Large intestine (tissue), 3 donors: ENCODE measurements around the gene PYHIN1. TPM values are rescaled to one million over a fixed set of nuclear protein-coding genes. Genes with fewer than 3 reads are reported as not detected.
A peak's percentile ranks its signal among the peaks of the same experiment; 100 is the strongest.

Experiments
- DNase-seq, 2 donors: peaks; one replicate each; pipeline versions ENCODE4 v3.0.0 to v3.0.0-alpha.2; 2013
- H3K27ac ChIP-seq: one replicate; pipeline ENCODE4 v1.5.1; 2013; ENCODE audit warnings: low read length
- H3K27me3 ChIP-seq: 2 replicates; pipeline ENCODE4 v1.6.1; 2013; ENCODE audit warnings: low read length; ENCODE audit not compliant: control insufficient read depth, insufficient read depth
- H3K36me3 ChIP-seq: 2 replicates; pipeline ENCODE4 v1.6.1; 2013; ENCODE audit warnings: low read length; ENCODE audit not compliant: control insufficient read depth, insufficient read depth
- H3K4me1 ChIP-seq: one replicate; pipeline ENCODE4 v1.6.1; 2013; ENCODE audit warnings: low read length; ENCODE audit not compliant: control insufficient read depth, insufficient read depth
- H3K4me3 ChIP-seq: one replicate; pipeline ENCODE4 v1.5.1; 2013; ENCODE audit warnings: low read length
- H3K9me3 ChIP-seq: one replicate; pipeline ENCODE4 v1.6.1; 2013; ENCODE audit warnings: mild to moderate bottlenecking, low read depth, low read length, moderate library complexity; ENCODE audit not compliant: control insufficient read depth
- WGBS: methylation state at CpG from one replicate; pipeline ENCODE4 v1.1.5; 2013; ENCODE audit warnings: low lambda C conversion rate; ENCODE audit not compliant: insufficient coverage; 5-methylcytosine and 5-hydroxymethylcytosine counted together
- polyA plus RNA-seq: library from polyadenylated mRNA; unstranded; fragments of 120-200 nt; gene quantifications from one replicate; pipeline ENCODE4 v1.2.1, GENCODE V29; 2013

Gene PYHIN1
- polyA plus RNA-seq, 1 donor, result 1.5 TPM

DNA sequence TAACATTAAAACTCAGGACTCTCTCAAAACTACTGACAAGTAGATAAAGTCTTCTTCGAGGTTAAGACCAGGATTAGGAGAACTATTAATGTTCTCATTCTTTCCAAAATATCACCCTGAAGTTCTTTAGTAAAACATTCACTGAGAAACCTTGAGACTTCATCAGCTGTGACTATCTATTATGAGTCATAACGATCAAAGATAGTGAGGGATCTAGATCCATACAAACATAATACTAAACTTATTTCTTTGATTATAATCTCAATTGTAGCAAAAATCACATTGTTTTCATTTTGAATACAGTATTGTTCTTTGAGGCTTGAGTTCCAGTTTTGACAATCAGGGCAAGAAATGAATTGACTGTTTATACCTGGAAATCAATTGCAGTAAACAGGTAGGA, 11.1 kb downstream of the PYHIN1 start:
- no peak overlapping the region for H3K27ac ChIP-seq
- H3K4me3 ChIP-seq, result no peak overlapping the region
- DNase-seq, result no peak
- 50% methylated on average over 1 of the region's 2 CpGs for WGBS
- H3K4me1 ChIP-seq, result no peaks in the 10 kb centered on the region
- H3K36me3 ChIP-seq, result no peaks in the 10 kb centered on the region
- H3K9me3 ChIP-seq, result no peaks in the 10 kb centered on the region
- no peaks in the 10 kb centered on the region for H3K27me3 ChIP-seq

DNA sequence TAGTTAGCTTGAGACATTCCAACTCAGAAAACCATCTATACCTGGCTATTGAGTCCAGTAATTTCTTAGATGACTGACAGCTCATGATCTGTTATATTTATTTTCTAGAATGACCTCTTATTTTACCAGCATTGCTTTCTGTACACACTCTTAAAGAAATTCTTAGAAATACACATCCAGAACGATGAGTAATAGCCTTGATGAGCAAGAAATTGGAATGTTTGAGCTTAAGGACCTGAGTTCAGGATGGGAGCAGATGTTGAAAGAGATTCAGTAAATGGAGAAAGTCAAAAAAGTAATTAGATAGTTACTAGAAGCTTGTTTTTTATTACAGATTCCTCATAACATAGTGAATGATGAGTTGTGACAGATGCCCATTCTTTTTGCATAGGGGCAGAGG, 11.7 kb downstream of the PYHIN1 start:
- no peaks in the 10 kb centered on the region for H3K36me3 ChIP-seq
- H3K27ac ChIP-seq, result no peak overlapping the region
- no peaks in the 10 kb centered on the region for H3K9me3 ChIP-seq
- WGBS, result 80% methylated on average over 1 of the region's 1 CpG
- H3K4me1 ChIP-seq, result no peaks in the 10 kb centered on the region
- DNase-seq, result no peak
- H3K27me3 ChIP-seq, result no peaks in the 10 kb centered on the region
- no peak overlapping the region for H3K4me3 ChIP-seq

DNA sequence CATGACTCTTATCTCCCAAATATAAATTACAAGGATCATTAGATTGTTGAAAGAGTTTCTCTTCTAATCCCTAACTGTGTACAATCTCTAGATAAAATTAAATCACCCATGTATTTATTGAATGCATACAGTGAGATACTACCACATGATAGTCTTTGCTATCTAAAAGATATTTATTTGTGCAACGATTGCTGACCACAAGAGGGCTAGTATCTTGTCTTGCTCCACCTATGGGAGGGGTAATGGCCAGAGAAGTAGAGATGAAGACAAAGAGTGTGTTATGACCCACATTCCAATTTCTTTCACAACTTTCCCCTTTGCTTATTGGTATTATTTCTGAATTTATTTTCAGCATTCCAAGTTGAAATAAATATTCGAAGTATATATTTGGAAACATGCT, 13.7 kb downstream of the PYHIN1 start:
- Histone ChIP-seq H3K9me3 (no peaks in the 10 kb centered on the region), H3K27me3 (no peaks in the 10 kb centered on the region), H3K4me1 (no peaks in the 10 kb centered on the region), H3K27ac (no peak overlapping the region), H3K4me3 (no peak overlapping the region), H3K36me3 (no peaks in the 10 kb centered on the region)
- DNase-seq, result no peak
- WGBS, result 83% methylated on average over 1 of the region's 2 CpGs

DNA sequence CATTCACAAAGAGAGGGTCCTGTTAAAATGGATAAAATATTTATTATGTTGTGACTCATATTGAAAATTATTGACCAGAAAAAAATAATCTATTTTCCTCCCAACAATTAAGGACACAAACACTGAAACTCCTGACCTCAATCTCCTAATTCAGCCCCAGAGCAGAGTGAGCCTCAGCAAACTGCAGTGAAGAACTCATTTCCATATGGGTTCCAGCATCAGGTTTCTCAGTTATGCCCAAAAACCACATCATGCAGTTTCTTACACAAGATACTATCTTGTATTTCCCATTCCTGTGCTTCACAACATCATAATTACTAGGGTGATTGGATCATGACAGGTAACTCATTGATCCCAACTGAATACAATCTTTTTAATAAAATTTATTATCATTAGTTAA, 15.4 kb downstream of the PYHIN1 start:
- Histone ChIP-seq H3K9me3 (no peaks in the 10 kb centered on the region), H3K4me3 (no peak overlapping the region), H3K27ac (no peak overlapping the region), H3K36me3 (no peaks in the 10 kb centered on the region), H3K27me3 (no peaks in the 10 kb centered on the region), H3K4me1 (no peaks in the 10 kb centered on the region)
- DNase-seq, result no peak

DNA sequence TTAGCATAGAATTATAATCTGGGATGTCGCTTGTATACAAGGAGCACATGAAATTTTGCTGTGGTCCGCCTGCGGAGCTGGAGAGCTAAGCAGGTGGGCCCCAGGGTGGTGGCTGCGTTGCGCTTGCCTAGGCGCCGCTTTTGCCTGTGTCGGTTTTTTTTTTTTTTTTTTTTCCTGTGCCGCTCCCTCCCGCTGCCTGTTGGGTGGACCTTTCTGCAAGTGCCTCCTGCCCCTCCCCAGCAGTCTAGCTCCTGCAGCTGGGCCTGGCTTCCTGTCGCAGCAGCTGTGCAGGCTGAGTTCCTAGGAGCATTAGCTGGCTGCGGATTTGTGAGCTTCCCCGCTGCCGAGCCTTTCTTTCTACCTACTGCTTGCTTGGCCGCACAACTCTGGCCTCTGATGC, 20.6 kb downstream of the PYHIN1 start:
- no peak overlapping the region for H3K4me3 ChIP-seq
- 100% methylated on average over 1 of the region's 15 CpGs for WGBS

DNA sequence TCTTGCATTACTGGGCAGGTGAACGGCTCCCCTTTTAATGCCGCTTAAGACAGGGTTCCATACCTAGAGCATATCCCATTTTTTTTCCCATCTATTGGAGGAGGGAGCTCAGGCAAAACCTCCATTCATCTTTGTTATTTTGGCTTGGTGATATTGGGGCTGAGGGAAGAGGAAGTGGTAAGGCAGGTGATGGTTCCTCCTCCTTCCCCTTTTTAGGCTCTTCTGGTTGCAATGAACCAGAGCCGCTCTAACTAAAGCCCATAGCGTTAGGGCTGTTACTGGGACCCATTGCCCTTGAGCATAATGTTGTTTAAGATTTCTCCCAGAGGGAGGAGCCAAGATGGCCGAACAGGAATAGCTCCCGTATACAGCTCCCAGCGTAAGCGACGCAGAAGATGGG, 21.1 kb downstream of the PYHIN1 start:
- no peaks in the 10 kb centered on the region for H3K4me1 ChIP-seq
- no peak overlapping the region for H3K4me3 ChIP-seq
- no CpG with 5 or more reads among the region's 9 CpGs for WGBS
- H3K27ac ChIP-seq, result no peak overlapping the region
- peaks cover 7% of the 10 kb centered on the region for H3K9me3 ChIP-seq
- no peak for DNase-seq
- no peaks in the 10 kb centered on the region for H3K36me3 ChIP-seq
- H3K27me3 ChIP-seq, result no peaks in the 10 kb centered on the region

More for the DNA sequence above, 20.6 kb downstream of the PYHIN1 start:
- Histone ChIP-seq H3K27me3 (no peaks in the 10 kb centered on the region), H3K36me3 (no peaks in the 10 kb centered on the region), H3K9me3 (peaks cover 7% of the 10 kb centered on the region), H3K27ac (no peak overlapping the region), H3K4me1 (no peaks in the 10 kb centered on the region)
- no peak for DNase-seq

DNA sequence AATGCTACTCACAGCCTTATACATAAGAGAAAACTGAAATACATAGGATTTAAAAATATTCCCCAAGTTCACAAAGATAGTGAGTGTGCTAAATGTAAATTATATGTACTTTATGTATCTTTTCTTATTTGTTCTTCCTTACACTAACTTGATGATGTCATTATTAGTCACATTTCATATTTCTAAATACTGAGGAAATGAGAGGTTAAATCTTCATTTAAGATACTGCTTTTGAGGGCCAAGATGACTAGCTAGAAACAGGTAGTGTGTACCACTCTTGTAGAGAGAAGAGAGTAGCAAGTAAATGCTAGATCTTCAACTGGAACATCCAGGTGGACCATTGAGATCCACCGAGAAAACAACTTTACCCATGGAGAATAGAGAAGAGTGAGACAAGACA, 29.8 kb downstream of the PYHIN1 start:
- H3K27ac ChIP-seq, result no peak overlapping the region
- no peaks in the 10 kb centered on the region for H3K27me3 ChIP-seq
- H3K9me3 ChIP-seq, result no peaks in the 10 kb centered on the region
- no CpG with 5 or more reads among the region's 1 CpG for whole genome bisulfite sequencing
- H3K4me3 ChIP-seq, result no peak overlapping the region
- H3K4me1 ChIP-seq, result no peaks in the 10 kb centered on the region
- DNase-seq, result no peak
- no peaks in the 10 kb centered on the region for H3K36me3 ChIP-seq

DNA sequence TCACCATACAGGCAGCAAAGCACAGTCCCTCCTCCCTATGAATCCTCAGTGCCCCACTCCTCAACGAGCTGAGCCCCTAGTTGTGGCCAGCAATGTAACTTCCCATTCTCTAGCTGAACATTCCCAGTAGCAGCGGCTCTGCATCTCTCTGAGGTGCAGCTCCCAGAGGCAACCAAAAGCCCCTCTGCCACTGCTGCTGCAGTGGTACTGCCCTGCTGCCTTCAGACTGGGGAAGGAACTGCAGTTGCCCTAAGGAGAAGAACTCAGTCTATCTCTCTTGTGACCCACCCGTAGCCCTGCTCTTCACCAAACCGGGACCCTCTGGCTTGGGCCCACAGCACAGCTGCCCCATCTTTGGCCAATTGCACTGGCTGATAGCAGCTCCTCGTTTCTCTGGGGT, 31.6 kb downstream of the PYHIN1 start:
- Histone ChIP-seq H3K9me3 (no peaks in the 10 kb centered on the region), H3K4me1 (no peaks in the 10 kb centered on the region), H3K4me3 (no peak overlapping the region), H3K36me3 (no peaks in the 10 kb centered on the region), H3K27ac (no peak overlapping the region), H3K27me3 (no peaks in the 10 kb centered on the region)
- peak in 1 of 2 donors; percentile 1 for DNase-seq
- no CpG with 5 or more reads among the region's 5 CpGs for WGBS

DNA sequence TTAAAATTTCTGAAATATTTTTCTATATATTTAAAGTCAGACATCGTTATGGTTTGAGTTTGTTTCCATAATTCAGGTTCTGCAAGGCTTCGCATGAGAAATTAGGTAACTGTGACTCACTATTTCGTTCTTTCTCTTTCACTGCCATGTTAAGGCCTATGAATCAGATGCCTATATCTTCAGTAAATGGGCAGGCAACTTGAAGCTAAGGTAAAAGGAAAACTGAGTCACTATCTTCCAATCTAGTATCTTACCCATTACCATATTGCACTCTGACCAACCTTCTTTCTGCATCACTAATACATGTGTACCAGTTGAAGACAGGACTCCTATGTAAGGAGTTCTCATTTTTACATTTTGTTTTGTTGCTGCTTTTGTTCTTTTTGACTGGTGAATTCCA, 37.8 kb downstream of the PYHIN1 start:
- no peak overlapping the region for H3K27ac ChIP-seq
- no CpG with 5 or more reads among the region's 3 CpGs for WGBS
- H3K27me3 ChIP-seq, result no peaks in the 10 kb centered on the region
- no peak overlapping the region for H3K4me3 ChIP-seq
- H3K4me1 ChIP-seq, result no peaks in the 10 kb centered on the region
- H3K9me3 ChIP-seq, result no peaks in the 10 kb centered on the region
- H3K36me3 ChIP-seq, result no peaks in the 10 kb centered on the region
- no peak for DNase-seq

DNA sequence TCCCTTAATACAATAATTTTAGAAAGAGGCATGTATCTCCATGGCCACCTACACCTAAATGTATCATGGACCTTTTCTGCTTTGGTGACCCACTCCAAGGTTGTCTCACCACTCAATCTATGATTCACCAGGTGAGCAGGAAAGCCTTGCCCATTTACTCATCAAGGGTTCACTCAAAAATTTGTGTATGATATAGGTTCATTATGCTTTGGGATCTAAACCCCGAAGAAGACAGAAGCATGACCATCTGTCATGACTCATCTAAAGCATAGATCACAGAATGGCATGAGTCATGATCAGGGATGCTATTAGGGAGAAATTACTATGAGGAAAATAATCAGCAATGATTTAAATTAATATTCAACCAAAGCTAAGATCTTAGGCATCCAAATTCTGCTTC, 38.5 kb downstream of the PYHIN1 start:
- WGBS, result 60% methylated on average over 1 of the region's 1 CpG
- H3K27me3 ChIP-seq, result no peaks in the 10 kb centered on the region
- no peaks in the 10 kb centered on the region for H3K9me3 ChIP-seq
- no peak overlapping the region for H3K4me3 ChIP-seq
- H3K36me3 ChIP-seq, result no peaks in the 10 kb centered on the region
- H3K4me1 ChIP-seq, result no peaks in the 10 kb centered on the region
- no peak for DNase-seq
- H3K27ac ChIP-seq, result no peak overlapping the region

DNA sequence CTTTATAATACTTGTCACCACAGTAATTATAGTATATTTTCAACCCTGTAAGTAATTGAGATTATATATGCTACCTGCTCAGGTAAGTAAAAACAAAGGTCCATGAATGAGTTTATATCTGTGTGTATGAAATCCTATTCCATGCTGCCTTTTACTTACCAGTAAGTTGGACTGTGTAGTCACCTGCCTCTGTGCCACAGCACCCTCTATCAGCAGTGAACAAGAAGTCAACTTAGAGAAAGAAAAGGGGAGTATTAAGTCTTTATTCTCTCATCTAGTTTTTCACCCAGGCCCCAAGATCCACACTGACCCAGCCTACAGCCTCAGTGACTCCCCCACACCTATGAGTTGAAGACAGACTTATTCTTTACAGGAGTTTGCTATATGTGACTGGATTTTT, 41.5 kb downstream of the PYHIN1 start:
- Histone ChIP-seq H3K4me3 (no peak overlapping the region), H3K9me3 (no peaks in the 10 kb centered on the region), H3K4me1 (no peaks in the 10 kb centered on the region), H3K27ac (no peak overlapping the region), H3K27me3 (no peaks in the 10 kb centered on the region), H3K36me3 (no peaks in the 10 kb centered on the region)
- peak in 1 of 2 donors; percentile 6 for DNase-seq
